D721Med (cell line): ENCODE data around the gene ZNF407.

Experiments
- DNase-seq: peaks from one replicate; pipeline ENCODE4 v3.0.0; 2011; ENCODE audit warnings: low spot score; ENCODE audit not compliant: insufficient read length
- FAIRE-seq: peaks from 2 replicates; lab custom pipeline; 2011; peaks lifted over from hg19 to GRCh38; lab: Jason Lieb, UNC
- CTCF ChIP-seq: IDR thresholded peaks from 2 replicates; pipeline ENCODE4 v1.5.1; 2012; ENCODE audit warnings: mild to moderate bottlenecking, control low read depth; ENCODE audit not compliant: insufficient read depth; ENCODE audit errors: missing control alignments

The ZNF407 gene

DNA sequence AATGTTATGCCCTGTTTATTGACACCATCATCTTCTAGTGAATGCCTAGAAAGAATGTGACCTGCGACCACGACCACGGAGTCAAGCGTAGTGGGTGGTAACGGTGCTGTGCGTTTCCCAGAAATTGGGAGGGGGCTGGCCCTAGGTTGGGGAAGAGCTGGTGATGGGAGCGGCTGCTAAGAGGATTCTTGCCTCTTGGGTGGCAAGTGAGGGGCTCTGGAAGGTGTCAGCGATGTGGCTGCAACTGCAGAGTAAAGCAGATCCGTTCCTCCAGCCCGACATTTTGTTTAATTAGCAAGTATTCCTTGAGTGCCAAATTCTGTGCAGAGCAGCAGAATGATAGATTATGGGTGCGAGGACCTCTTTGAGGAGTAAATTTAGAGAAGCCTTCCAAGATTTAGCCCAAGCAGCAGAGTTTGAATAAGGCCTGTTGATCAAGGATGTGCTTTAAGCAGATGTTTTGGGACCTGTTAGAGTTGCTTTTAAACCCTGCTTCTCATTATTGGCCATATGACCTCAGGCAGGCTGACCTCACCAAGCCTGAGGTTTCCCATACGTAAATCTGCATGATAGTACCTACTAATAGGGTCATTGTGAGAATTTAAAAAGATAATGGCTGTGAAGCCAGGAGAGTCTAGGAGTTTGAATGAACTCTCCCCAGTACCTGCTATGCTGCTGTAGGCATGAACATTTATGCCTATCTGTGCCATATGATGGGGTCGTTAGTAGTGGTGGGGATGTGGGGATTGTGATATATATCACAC is 323.6 kb downstream of the ZNF407 start:
- FAIRE-seq (no peak), DNase-seq (no peak)
- no peak for TF ChIP-seq CTCF

GRCh38 chr18:74926051-74926450 is 328.4 kb downstream of the ZNF407 start:
- no peak for DNase-seq
- TF ChIP-seq CTCF = no peak
- FAIRE-seq = no peak

GRCh38 chr18:74928194-74928968 is 330.7 kb downstream of the ZNF407 start:
- TF ChIP-seq CTCF = no peak
- no peak for FAIRE-seq
- DNase-seq = no peak

DNA sequence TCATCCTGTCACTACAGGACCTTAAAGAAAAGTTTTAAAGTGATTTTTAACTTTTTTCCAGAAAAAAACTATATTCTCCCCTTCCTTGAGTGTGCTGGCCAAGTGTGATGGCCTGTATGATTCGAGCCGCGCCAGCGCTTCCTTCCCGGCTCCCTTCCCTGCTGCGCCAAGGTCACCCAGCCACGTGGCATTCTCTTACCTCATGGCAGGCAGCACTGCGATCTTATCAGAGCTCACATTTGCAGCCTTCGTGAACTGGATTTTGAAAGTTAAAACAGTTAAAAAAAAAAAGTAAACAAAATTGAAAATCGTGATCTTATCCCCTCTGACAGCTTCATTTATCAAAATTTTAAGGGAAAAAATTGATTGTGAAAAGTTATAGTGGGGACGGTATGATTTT is 331.4 kb downstream of the ZNF407 start:
- peak; percentile 29 for FAIRE-seq

GRCh38 chr18:74930616-74931015 is 332.9 kb downstream of the ZNF407 start:
- no peak for DNase-seq
- FAIRE-seq = no peak
- TF ChIP-seq CTCF = no peak

More for the DNA sequence above, 331.4 kb downstream of the ZNF407 start:
- DNase-seq = no peak
- no peak for TF ChIP-seq CTCF

DNA sequence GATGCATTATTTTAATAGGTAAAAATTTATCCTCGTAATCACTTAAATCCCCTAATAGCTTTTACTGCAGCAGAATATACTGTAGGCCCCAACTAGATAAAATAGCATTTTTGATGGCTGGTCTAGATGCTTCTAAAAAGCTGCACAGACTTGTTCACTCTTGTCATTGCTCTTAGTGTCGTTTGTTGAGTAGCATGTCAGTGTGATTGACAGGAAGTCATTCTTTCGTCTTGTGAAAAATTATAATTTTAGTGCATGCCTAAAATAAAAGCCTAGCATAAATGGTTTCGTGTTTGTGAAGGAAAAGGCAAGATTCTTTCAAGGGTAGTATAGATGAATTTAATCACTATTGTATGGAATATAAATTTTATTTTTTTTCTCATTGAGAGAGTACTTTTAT is 336.3 kb downstream of the ZNF407 start:
- DNase-seq (no peak), FAIRE-seq (peak; percentile 98)
- no peak for TF ChIP-seq CTCF

GRCh38 chr18:74935434-74935833 is 337.8 kb downstream of the ZNF407 start:
- FAIRE-seq (no peak), DNase-seq (no peak)
- TF ChIP-seq CTCF = no peak
